Measurements from ENCODE around the gene DDX5.

- TF ChIP-seq CTCF (IDR thresholded peaks at IDR 0.05): no peak
- TF ChIP-seq POLR2A (IDR thresholded peaks at IDR 0.05): no peak
- no peak for TF ChIP-seq POLR2AphosphoS5 (IDR thresholded peaks at IDR 0.05)
- TF ChIP-seq EP300 (IDR thresholded peaks at IDR 0.05): no peak
Measured at GRCh38 chr17:64488301-64488700, 17.8 kb downstream of the DDX5 start.
